ENCODE data around the gene CHODL. TPM values are rescaled to one million over a fixed set of nuclear protein-coding genes. Genes with fewer than 3 reads are reported as not detected.

Gene CHODL
- total RNA-seq, 3 donors from 2014 or later, result 0.32 to 1.0 (median 0.66) TPM

DNA sequence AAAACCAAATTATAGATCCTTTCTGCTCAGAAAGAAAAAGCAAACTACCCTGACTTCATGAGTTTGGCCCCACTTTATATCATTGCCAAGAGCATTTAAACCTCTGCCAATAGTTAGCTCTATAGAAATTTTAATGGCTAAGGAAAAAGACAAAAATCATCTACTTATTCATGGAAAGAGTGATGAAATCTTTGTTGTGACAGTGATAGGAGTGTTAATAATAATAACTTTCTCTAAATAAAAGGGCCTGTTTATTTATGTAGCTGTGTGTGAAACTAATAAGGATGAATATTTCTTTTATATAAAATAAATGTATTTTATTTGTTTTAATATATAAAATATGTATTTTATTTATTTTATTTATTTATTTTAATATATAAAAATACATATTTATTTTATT lies 6.4 kb downstream of the CHODL start:
- Histone ChIP-seq H3K27me3 (no peaks in the 10 kb centered on the region), H3K9me3 (no peaks in the 10 kb centered on the region), H3K36me3 (no peaks in the 10 kb centered on the region), H3K4me1 (no peaks in the 10 kb centered on the region), H3K4me3 (no peak overlapping the region), H3K27ac (no peak overlapping the region)
- no peak for DNase-seq (ENCODE audit: low spot score in 2 of 2)
- TF ChIP-seq, protein P1, sequence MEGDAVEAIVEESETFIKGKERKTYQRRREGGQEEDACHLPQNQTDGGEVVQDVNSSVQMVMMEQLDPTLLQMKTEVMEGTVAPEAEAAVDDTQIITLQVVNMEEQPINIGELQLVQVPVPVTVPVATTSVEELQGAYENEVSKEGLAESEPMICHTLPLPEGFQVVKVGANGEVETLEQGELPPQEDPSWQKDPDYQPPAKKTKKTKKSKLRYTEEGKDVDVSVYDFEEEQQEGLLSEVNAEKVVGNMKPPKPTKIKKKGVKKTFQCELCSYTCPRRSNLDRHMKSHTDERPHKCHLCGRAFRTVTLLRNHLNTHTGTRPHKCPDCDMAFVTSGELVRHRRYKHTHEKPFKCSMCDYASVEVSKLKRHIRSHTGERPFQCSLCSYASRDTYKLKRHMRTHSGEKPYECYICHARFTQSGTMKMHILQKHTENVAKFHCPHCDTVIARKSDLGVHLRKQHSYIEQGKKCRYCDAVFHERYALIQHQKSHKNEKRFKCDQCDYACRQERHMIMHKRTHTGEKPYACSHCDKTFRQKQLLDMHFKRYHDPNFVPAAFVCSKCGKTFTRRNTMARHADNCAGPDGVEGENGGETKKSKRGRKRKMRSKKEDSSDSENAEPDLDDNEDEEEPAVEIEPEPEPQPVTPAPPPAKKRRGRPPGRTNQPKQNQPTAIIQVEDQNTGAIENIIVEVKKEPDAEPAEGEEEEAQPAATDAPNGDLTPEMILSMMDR (IDR thresholded peaks at IDR 0.05), result no peak
- TF ChIP-seq POLR2AphosphoS5 (IDR thresholded peaks at IDR 0.05), result no peak
- TF ChIP-seq POLR2A (IDR thresholded peaks at IDR 0.05), result no peak
- intact Hi-C loops (cut with DNase I; ENCODE audit: low total_unique reads), result no loop called here

DNA sequence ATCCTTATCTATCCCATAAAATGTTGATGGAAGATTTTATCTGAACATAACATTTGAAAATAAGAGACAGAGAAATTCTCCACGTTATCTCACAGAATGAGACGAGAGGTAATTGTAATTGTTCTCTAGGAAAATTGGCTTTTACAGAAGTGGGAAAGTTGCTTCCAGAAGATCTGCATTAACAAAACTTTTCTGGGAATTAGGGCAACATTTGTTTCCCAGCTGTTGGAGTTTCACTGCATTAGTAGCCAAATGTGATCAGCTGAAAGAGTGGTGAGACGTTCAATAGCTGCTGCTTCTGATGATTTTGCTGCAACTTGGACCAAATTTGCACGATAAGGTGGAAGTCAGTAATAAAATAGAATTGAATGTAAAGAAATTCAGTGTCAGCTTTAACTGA lies 7.6 kb downstream of the CHODL start:
- no peak for DNase-seq (ENCODE audit: low spot score in 2 of 2)
- no peaks in the 10 kb centered on the region for H3K36me3 ChIP-seq
- H3K27ac ChIP-seq, result no peak overlapping the region
- no peaks in the 10 kb centered on the region for H3K27me3 ChIP-seq
- H3K4me1 ChIP-seq, result no peaks in the 10 kb centered on the region
- TF ChIP-seq POLR2A (IDR thresholded peaks at IDR 0.05) (no peak), POLR2AphosphoS5 (IDR thresholded peaks at IDR 0.05) (no peak)
- TF ChIP-seq, protein P1 (IDR thresholded peaks at IDR 0.05), result no peak
- no peaks in the 10 kb centered on the region for H3K9me3 ChIP-seq
- intact Hi-C loops (cut with DNase I; ENCODE audit: low total_unique reads), result no loop called here
- no peak overlapping the region for H3K4me3 ChIP-seq

DNA sequence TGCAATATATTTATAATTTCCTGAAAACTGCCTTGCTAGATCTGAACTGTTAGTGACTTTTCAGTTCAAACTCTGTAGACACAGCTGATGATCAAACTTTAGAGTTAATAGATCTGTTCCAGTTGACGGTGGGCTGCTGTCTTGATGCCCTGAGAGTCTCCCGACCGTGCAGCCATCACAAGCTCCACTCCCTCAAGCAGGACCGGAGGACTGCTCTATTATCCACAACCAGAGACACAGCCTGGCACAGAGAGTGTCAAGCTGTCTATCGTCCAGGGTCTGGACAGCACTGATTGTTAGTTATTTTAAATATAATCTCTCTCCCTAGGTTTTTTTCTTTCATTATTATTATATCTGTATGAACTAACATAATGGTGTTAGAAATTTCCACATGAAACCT lies 8.0 kb downstream of the CHODL start:
- intact Hi-C loops (cut with DNase I; ENCODE audit: low total_unique reads), result no loop called here
- DNase-seq (ENCODE audit: low spot score in 2 of 2), result no peak
- Histone ChIP-seq H3K4me3 (no peak overlapping the region), H3K9me3 (no peaks in the 10 kb centered on the region), H3K27me3 (no peaks in the 10 kb centered on the region), H3K27ac (no peak overlapping the region), H3K36me3 (no peaks in the 10 kb centered on the region), H3K4me1 (no peaks in the 10 kb centered on the region)
- TF ChIP-seq, protein P1 (IDR thresholded peaks at IDR 0.05), result no peak
- no peak for TF ChIP-seq POLR2A (IDR thresholded peaks at IDR 0.05)
- TF ChIP-seq POLR2AphosphoS5 (IDR thresholded peaks at IDR 0.05), result no peak

DNA sequence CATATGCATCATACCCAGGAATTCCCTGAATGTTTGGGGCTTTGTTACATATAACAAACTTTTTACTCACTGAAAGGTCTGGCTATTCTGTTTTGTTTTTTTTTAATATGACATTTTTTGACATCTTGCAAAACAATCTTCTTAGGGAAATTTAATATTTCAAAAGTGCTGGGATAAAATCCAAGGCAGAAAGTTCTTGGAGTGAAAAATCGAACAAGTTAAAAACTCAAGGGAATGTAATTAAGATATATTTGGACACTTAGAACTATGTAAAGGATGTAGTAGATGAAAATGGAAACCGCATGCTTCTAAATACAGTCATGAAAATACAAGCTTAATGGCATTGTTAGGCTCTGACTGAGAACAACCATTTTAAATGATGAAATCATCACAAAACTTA lies 8.6 kb downstream of the CHODL start:
- intact Hi-C loops (cut with DNase I; ENCODE audit: low total_unique reads), result no loop called here
- Histone ChIP-seq H3K36me3 (no peaks in the 10 kb centered on the region), H3K4me3 (no peak overlapping the region), H3K27ac (no peak overlapping the region), H3K9me3 (no peaks in the 10 kb centered on the region), H3K4me1 (no peaks in the 10 kb centered on the region), H3K27me3 (no peaks in the 10 kb centered on the region)
- TF ChIP-seq POLR2AphosphoS5 (IDR thresholded peaks at IDR 0.05) (no peak), POLR2A (IDR thresholded peaks at IDR 0.05) (no peak)
- TF ChIP-seq, protein P1 (IDR thresholded peaks at IDR 0.05), result no peak
- DNase-seq (ENCODE audit: low spot score in 2 of 2), result no peak

DNA sequence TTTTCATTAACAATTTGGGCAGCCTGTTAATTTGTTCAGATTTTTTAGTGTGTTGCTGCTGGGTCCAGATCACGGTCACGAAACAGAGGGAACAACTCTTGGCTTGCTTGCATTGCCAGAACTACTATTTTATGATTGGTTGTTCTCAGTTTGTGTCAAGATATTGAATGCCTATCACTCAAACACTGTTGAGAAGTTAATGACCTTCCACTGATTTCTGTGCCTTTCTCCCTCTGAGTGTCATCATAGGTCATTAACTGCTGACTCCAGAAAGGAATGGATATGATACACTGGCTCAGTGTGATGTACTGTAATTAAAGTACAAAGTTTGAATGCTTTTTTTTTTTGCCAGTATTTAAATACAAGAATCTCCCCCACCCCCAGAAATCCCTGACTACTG lies 9.2 kb downstream of the CHODL start:
- no peaks in the 10 kb centered on the region for H3K4me1 ChIP-seq
- TF ChIP-seq POLR2A (IDR thresholded peaks at IDR 0.05) (no peak), POLR2AphosphoS5 (IDR thresholded peaks at IDR 0.05) (no peak)
- TF ChIP-seq, protein P1 (IDR thresholded peaks at IDR 0.05), result no peak
- no peak for DNase-seq (ENCODE audit: low spot score in 2 of 2)
- no peak overlapping the region for H3K4me3 ChIP-seq
- no peak overlapping the region for H3K27ac ChIP-seq
- no peaks in the 10 kb centered on the region for H3K27me3 ChIP-seq
- no peaks in the 10 kb centered on the region for H3K36me3 ChIP-seq
- intact Hi-C loops (cut with DNase I; ENCODE audit: low total_unique reads), result no loop called here
- no peaks in the 10 kb centered on the region for H3K9me3 ChIP-seq
